Left ventricle myocardium superior (tissue), 1 donor: Measurements from ENCODE around the gene CDC14C. TPM values are rescaled to one million over a fixed set of nuclear protein-coding genes. Genes with fewer than 3 reads are reported as not detected.
"Not testable (repeated sequence)": the region's sequence is repeated elsewhere in the genome, so short reads cannot be mapped to it uniquely, and the experiment has no call there.

Source experiments
- ATAC-seq: fragments of 200-7000 bp; cut with Tn5 transposase; one replicate; pipeline ENCODE4 v1.9.1; 2020; ENCODE audit warnings: mild to moderate bottlenecking, moderate library complexity
- DNase-seq: peaks from one replicate; pipeline ENCODE4 v3.0.0-alpha.2; 2020
- intact Hi-C: fragments of 100-400 bp; cut with micrococcal nuclease; formaldehyde crosslinking; loops from one replicate; pipeline ENCODE4 v1.11.0; 2022
- long read RNA-seq: library from polyadenylated mRNA; unstranded; transcript quantifications from one replicate; pipeline ENCODE4 v2.0.0, GENCODE V29; 2021
- total RNA-seq: library from RNA; stranded (reverse); fragmentation: NEBNext Ultra II Directional; extraction: Animal tissue kit (Norgen Biotek cat#: 25700); gene quantifications from one replicate; pipeline ENCODE4 v1.2.1, GENCODE V29; 2021
- donor health status: DM: no; HTN: yes; CAD: no; lungs with severe emphysema.

CDC14C gene
- total RNA-seq: not detected
- long read RNA-seq: 0 reads

DNA sequence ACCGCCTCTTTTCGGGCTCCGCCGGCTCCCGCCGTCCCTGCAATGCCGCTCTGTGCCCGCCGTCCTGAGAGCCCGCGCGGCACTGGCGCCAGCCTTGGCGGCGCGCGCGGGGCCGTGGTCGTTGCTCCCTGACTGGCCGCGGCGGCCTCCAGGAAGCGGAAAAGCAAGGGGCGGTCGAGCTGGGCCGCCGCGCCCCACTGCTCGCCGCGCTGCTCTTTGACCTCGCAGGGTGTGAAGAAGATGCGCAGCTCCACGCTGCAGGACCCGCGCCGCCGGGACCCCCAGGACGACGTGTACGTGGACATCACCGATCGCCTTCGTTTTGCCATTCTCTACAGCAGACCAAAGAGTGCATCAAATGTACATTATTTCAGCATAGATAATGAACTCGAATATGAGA lies at the start of gene CDC14C:
Gene CDC14C, plus strand, starts transcription at position 115 of the 400 bp plus-strand sequence. Its CDS starts 126 bp downstream, at position 241.
- intact Hi-C loops: no loop called here
- peak; percentile 22 for DNase-seq

DNA sequence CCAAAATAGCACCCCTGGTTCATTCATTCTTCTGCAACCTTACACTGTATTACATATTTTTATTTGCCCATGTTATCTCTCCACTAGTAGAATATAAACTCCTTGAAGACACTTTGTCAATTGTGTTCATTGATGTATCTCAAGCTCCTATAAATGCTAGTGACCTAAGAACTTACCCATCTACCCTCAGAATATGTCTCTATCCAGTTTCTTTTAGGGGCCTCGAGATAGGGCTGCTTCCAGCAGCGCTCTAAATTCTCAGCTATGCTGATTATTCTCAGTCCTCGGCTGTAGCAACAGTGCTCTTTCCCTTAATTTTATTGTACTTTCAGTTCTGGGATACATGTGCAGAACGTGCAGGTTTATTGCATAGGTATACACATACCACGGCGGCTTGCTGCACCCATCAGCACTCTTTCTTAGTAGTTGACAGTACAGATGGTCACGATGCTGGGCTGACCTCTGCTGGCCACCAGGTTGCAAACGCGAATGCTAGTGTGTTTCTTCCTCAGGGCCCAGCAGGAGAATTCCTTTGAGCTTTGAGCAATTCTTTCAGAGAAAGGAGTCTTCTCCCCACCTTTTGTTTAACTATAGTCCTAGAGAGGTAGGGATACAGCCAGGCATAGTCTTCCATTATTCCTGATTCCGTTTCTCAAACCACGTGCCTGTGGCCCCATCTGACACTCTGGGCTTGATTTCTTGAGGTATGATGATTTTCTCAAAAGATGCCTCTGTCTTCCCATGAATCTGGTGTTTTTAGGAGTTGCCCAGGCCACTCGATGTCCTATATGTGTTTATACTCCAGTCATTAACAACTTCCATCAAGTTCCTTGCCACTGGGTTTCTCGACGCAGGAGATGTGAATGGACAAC lies 49.1 kb upstream of the CDC14C start:
- DNase-seq (peak; percentile 67), ATAC-seq (peak; percentile 75)
- intact Hi-C loops: loop anchor here (10.0 kb wide), 1 partner anchor 450 kb away; no protein-coding TSS in a partner anchor

More for the DNA sequence above, at the start of gene CDC14C:
- ATAC-seq: no peak

GRCh38 chr7:48876087-48876486 lies 48.3 kb upstream of the CDC14C start:
- intact Hi-C loops: loop anchor here (10.0 kb wide), 1 partner anchor 451 kb away; no protein-coding TSS in a partner anchor
- ATAC-seq: no peak
- DNase-seq: no peak

GRCh38 chr7:48880851-48881250 lies 43.5 kb upstream of the CDC14C start:
- intact Hi-C loops: no loop called here
- ATAC-seq: no peak
- DNase-seq: no peak

DNA sequence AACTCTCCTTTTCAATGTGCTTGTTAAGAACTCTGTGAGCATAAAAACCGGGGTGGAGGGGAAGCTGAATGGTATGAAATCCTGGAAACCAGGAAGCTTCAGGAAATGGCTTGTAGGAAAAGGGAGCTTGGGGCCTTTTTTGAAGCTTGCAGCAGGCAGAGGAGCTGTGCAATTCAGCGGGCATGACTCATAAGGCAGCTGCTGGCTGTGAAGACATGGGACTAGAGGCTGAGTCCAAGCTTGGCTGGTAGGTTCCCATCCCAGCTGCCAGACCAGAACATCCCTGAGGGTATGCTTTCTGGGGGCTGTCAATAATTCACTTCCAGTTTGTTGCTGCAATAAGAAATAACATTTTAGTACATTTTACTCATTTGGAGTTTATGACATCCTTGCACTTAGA lies 36.8 kb upstream of the CDC14C start:
- DNase-seq (no peak), ATAC-seq (peak; percentile 26)
- intact Hi-C loops: no loop called here

GRCh38 chr7:48894574-48894973 lies 29.8 kb upstream of the CDC14C start:
- no peak for ATAC-seq
- no peak for DNase-seq
- intact Hi-C loops: no loop called here

DNA sequence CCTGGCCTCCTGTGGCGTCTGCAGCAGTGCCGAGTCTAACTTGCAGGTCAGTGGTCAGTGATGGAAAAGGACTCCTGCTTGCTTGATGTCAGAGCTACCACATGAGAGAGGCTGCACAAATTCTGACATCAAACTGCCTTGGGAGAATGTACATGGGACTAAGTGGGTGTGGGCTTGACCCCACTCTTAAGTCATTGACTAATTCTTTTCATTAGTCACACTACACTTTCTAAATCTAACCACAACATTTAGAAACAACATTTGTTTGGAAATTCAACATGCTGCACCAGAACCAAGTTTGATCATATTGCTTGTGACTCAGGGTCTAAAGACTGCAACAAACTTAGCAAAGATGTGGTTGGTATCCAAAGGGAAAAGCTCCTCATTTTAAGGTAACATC lies 24.4 kb upstream of the CDC14C start:
- ATAC-seq (no peak), DNase-seq (no peak)
- intact Hi-C loops: no loop called here

DNA sequence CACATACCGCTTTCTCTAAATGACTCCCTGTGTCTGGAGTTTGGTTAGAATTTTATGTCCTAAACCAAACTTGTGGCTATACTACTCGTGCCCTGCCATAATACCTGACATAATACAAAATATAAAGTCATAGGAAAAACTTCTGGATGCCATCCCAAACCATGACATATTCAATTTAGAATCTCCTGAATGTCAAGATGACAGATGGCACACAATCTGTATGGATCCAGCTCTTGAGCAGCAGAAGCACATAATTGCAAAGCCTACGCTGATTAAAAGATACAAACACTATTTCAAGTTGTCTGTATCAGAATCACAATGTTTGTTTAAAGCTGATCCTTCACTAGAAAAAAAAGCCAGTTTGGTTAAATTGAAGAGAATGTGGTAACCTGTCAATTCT lies 22.4 kb upstream of the CDC14C start:
- ATAC-seq: no peak
- intact Hi-C loops: no loop called here
- no peak for DNase-seq

- ATAC-seq: no peak
- no peak for DNase-seq
- intact Hi-C loops: no loop called here
Measured at GRCh38 chr7:48904975-48905374, 19.4 kb upstream of the CDC14C start.

DNA sequence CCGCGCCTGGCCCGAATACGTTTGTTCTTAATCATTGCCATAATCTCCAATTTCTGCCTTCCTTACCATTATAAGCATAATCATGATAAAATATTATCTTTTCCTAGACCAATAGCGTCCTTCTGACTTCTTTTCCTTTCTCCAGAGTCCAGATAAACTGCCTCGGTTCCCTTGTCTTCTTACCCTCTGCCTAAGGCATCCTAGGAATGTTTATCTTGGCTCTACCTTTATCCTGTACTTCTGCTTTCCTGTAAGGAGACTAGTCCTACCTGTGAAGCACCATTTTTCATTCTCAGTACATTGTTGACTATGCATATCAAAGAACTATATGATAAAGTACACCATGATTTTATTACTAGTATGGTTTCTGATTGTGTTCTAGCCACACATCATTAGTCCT lies 18.7 kb upstream of the CDC14C start:
- intact Hi-C loops, ATAC-seq, DNase-seq: not testable (repeated sequence)

DNA sequence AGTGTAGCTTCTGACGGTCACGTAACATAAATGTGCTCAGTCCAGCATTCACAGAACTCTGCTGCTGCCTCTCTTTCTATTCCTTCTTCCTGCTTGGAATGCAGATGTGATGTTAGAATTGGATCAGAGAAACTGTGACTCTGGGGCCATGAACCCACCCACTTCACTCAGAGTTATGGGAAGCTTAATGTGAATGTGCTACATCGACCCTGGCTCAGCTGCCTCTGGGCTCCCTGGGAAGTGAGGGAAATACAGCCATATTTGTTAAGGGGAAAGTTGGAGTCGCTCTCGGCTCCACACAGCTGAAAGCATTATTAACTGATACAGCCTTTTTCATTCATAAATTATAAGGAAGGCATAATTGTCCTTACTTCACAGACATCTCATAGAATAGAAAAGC lies 14.5 kb upstream of the CDC14C start:
- ATAC-seq, intact Hi-C loops, DNase-seq: not testable (repeated sequence)

DNA sequence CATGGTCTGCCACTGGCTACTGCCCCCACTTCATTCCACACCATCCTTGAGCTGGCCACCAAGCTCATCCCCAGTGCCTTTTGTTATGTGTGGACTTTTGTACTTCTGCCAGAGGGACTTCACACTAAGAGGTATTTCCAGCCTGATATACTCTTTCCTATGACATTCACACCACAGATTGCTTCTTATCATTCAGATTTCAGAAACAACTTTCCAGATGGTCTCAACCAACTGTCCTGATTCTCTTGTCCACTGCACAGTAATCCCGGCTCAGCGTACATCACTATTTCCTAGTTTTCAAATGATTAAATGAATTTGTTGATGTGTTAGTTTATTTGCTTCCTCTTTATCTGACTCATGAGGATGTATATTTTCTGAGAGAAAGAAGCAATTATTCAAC lies 7.1 kb downstream of the CDC14C start:
- intact Hi-C loops: no loop called here
- DNase-seq: no peak
- no peak for ATAC-seq

GRCh38 chr7:48932126-48932910 lies 8.0 kb downstream of the CDC14C start:
- no peak for DNase-seq
- no peak for ATAC-seq
- intact Hi-C loops: no loop called here

DNA sequence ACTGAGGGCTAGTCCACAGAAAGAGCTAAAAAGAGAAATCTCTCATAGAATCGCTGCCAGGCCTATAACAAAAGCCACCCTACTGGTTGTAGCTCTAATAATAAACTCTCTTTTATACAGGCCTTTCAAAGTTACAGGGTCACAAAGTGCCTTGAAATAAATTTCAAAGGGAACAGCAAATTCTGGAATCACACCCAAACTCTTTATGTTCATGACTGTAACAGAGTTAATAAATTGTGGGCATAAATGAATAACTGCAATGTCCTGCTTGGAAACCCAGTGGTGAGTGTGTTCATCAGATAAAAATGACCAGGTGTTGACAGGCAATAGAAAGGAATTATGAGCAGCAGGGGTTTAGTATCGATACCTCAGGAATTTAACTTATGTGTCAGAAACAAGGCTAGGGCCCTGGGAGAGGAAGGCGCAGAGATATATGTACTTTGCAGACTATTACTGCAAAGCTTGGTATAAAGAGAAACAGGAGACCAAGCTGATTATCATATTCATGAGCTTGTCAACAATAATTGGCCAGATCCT lies 9.3 kb downstream of the CDC14C start:
- ATAC-seq (no peak), DNase-seq (no peak)
- intact Hi-C loops: no loop called here

DNA sequence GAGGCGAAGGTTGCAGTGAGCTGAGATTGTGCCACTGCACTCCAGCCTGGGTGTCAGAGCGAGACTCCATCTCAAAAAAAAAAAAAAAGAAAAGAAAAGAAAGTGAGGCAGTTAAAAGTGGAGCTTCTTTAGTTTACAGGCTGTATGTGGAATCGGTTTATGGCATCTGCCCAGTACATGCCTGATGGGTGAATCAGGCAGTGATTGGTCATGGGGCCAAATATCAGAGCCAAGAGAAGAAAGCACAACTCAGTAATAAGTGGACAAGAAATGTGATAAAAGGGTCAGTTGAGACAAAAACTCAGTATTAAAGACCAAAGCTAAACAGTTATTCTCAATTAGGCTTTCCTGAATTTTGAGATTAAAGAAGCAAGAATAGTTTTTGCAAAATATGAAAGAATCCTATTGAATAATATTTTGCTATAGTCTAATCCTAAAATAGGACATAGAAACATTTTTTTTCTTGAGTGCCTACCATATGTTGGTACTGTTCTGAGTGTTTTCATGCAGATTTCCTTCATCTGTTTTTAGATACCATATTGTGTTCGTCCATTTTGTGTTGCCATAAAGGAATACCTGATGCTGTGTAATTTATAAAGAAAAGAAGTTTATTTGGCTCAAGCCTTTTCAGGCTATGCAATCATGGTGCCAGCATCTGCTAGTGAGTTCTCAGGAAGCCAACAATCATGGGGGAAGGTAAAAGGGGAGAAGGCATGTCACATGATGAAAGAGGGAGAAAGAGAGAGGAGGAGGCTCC lies 14.4 kb downstream of the CDC14C start:
- DNase-seq: no peak
- intact Hi-C loops: no loop called here

GRCh38 chr7:48943279-48943990 lies 19.1 kb downstream of the CDC14C start:
- intact Hi-C loops: no loop called here
- DNase-seq: no peak
- no peak for ATAC-seq

More for the DNA sequence above, 14.4 kb downstream of the CDC14C start:
- ATAC-seq: peak; percentile 55

DNA sequence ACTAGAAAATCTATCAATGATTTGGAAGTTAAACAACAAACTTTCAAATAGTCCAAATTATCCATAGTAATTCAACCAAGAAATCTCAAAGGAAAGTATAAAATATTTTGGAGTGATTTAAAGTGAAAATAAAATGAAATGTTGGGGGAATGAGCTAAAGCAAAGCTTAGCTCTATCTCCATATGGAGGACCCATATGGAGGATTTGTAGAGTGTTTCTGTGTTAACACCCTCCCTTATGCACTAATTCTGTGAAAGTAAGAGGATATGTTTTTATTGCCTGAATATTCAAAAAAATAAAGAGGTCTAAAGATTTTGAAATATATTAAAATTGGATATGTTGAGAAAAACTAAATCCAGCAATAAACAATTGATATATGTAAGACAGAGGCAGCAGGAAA lies 31.6 kb downstream of the CDC14C start:
- intact Hi-C loops: no loop called here
- DNase-seq (no peak), ATAC-seq (no peak)

GRCh38 chr7:48959676-48960075 lies 35.3 kb downstream of the CDC14C start:
- no peak for ATAC-seq

More at GRCh38 chr7:48959676-48960075, 35.3 kb downstream of the CDC14C start:
- no peak for DNase-seq
- intact Hi-C loops: no loop called here
